HG03135 (cell line): Measurements from ENCODE around the gene FGGY.
"Not testable (repeated sequence)": the region's sequence is repeated elsewhere in the genome, so short reads cannot be mapped to it uniquely, and the experiment has no call there.

Source experiments
- ATAC-seq: cut with Tn5 transposase; IDR thresholded peaks from one replicate; pipeline ENCODE4 v1.9.1; 2021; ENCODE audit warnings: mild to moderate bottlenecking, moderate library complexity; ENCODE audit not compliant: unreplicated experiment

FGGY gene

GRCh38 chr1:59477867-59478266 is 181.0 kb downstream of the FGGY start:
- ATAC-seq: no peak

GRCh38 chr1:59478822-59479221 is 181.9 kb downstream of the FGGY start:
- no peak for ATAC-seq

- no peak for ATAC-seq
These were observed 183.4 kb downstream of the FGGY start for GRCh38 chr1:59480188-59480888.

DNA sequence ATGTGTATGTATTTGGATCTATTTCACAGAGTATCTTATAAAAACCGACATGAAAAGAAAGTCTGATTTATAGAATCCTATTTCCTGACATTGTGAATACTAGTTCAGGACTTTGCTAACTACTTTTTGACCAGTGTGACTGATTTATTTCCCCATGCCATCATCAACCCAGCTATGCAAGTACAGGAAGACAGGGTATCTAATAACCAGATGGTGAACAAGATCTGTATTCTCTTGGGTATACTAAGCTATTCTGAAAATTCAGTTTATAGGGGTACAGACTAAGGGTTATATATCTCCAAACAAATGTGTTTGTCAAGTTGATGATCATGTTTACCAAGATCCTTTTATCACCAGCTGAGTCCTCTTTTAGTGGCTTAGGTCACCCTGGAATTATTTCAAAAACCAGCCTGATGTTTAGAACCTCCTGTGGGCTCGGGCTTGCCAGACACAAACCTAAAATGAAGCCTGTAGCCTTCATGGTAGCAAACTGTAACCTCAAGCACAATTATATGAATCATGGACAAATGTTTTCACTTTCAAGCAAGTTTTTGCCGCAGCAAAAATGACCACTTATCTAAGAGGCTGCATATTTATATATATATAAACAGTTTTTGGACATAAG is 185.1 kb downstream of the FGGY start:
- ATAC-seq: no peak

DNA sequence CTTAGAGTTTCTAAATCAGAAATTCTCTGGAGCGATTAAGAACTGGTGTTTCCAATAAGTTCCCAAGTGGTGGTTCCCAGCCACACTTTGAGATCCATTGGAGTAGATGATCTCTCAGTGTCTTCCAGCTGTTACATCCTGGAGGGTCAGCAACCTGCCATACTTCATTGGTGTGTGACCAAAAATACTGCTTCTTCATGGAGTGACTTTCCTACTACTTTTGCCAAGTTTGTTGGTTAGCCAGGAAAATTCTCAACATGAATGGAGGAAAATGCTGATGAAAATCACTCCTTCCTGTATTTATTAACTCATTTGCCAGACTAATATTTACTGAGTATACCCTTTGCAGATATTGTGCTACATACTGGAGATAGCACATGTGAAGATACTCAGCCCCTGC is 186.1 kb downstream of the FGGY start:
- ATAC-seq: no peak

GRCh38 chr1:59484096-59484495 is 187.2 kb downstream of the FGGY start:
- no peak for ATAC-seq

DNA sequence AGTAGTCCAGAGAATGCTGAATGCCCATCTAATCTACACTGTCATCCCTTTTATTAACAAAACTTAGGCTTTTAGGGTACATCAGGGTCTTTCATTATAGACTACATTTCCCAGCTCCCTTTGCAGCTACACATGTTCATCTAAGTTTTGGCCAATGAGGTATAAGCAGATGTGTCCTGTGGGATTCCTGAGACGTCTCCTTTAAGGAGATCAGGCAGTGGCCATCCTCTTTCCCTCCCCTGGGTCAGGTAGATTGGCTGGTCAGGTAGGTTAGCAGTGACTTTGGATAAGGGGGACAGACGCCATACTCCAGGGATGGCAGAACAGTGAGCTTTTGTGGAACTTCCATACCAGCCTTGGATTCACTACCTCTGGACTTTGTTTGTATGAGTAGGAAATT is 188.3 kb downstream of the FGGY start:
- no peak for ATAC-seq

DNA sequence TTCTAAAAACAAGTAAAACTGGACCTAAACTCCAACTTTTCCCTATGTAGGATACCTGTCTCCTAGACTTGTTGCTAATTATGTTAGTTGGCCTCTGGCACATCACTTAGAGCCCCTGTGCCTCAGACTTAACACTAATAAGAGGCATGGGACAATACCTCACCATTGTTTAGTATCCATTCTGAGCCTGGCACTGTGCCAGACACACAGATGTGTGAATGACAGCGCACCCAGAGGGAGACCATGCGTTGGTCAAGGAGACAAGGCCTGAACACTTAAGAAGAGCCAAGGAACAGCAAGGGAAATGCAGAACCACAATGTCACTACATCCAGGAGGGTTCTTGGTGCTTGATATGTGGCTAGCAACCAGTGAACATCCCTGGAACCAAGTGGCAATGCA is 189.1 kb downstream of the FGGY start:
- ATAC-seq: no peak

- no peak for ATAC-seq
These were observed 189.7 kb downstream of the FGGY start for GRCh38 chr1:59486615-59487014.

DNA sequence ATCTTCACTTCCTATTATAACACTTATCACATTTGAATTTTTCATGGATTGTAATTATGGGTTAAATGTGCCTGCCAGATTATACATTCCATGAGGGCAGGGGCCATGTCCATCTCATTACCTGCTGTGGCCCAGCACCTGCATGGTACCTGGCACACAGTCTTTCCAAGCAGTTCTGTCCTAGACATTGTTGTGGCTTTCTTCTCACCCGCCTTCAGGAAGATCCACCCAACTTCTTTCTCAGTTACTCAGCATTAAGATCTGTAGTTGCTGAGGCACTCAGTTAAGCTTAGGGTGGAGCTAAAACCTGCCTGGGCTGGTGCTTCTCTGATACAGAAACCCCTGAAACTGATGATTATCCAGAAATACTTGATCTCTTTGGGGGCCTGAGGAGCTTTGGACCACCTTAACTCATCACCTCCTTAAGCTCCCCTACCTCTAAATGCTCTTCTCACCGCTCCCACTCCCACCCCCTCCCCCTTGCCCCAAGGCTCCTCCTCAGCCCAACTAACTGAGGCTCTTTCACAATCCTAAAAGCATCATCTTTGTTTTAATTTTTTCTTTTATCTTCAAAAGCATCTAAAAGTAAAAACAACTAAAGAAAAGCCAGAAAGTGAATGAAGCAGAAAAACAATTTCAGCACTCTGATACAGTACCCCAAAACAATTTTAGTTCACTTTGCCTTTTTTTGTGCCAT is 190.6 kb downstream of the FGGY start:
- no peak for ATAC-seq

DNA sequence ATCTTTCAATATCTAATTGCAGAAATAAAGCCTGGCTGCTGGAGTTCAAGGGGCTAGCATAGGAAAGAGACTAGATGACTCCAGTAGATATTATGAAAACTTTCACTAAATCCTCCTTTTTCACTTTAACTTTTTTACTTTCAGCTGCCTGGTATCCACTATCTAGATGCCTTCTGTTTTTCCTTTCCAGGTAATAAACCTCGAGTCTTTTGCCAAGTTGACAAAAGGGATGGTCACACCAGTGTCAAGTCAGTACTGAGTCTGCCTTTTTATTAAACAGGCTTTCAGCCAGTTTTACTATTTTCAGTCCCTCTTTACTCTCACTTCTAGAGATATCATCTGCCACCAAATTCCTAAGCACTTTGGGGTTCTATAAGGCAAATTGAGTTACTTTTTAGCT is 195.6 kb downstream of the FGGY start:
- ATAC-seq: no peak

DNA sequence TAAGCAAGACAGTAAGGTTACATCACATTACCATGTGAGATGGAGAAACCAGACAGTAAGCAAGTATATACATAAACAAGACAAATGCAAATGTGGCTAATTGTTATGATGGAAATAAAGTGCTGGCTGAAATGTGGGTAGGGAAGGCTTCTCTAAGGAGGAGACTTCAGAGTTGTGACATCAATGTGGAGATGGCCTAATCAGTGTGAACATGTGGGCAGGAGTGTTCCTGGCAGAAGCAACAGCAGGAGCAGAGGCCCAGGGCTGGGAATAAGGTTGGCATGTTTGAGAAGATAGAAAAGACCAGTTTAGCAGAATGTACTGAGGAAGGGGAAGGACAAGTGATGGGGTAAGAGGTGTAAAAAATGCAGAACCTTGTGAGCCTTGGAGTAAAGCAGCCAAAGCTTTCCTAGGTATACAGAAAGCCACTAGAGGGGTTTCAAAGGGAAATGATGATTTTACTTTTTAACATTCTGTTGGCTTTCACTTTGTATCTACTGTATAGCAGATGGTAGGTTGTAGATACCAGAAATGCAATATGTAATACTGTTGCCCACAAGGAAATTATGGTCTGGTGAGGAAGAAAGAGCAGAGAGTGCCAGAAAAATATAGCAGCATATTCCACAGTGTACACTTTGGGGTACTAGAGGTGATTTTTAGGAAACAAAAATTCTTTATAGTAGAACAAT is 197.4 kb downstream of the FGGY start:
- ATAC-seq: no peak

- not testable (repeated sequence) for ATAC-seq
These were observed 199.3 kb downstream of the FGGY start for GRCh38 chr1:59496156-59496555.

DNA sequence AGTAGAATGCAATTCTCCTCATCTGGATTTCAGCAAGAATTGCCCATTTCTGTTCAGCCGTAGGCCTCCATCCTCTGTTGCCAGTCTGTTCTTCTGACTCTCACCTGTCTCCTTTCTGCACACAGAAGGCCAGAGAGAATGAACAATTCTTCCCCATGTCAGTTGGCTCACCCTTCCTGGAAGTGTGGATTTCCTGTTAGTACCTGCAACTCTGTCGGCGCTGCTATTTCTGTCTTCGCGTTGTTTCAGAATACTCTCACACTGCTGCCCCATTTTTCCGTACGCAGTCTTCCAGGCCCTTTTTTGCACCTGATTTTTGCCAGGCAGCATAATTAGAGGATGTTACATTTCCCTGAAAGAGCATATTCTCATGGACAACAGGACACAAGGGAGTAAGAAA is 200.7 kb downstream of the FGGY start:
- no peak for ATAC-seq

DNA sequence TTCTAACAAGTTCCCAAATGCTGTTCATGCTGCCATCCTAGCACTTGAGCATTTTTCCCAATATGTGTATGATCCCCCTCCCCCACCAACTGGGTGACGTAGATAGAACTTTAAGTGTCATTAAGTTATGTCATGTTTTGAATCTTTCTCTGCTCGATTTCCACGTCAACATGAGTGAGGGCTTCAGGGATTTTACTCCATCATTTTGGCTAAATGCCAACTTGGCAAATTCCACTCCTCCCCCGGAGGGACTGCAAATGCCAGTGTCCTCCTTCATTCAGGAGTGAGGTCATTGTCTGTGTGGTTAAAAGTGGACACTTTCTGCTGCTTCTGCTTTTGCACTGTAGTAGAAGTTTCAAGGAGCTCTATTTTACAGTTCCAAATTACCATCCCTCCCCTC is 201.7 kb downstream of the FGGY start:
- ATAC-seq: no peak

- ATAC-seq: no peak
These were observed 202.5 kb downstream of the FGGY start for GRCh38 chr1:59499273-59499942.

DNA sequence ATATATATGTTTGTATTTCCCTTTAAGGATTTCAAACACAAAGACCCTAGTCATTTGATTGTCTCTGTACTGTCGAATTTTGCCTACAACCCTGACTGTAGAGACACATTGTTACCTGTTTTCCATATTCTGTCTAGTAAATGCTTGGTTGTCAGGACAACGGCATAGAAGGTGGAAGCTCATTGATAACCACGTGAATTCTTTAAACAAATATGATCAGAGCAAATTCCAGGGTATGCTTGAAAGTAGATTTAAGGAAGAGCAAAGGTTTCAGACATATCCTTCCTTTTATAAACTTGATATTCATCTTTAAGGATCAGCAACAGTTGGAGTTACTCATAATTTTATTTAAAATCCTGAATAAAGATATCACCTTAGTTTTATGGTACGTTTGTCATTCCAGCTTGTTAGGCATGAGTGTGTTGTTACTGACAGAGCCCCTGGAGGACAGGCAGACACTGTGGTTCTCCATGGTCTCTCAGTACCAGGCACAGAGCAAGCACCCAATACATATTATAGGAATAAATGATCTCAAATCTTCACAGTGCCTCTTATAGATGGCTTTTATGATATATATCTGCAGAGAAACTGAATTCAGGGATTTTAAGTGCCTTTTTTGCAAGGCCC is 203.2 kb downstream of the FGGY start:
- no peak for ATAC-seq

GRCh38 chr1:59500950-59501742 is 204.3 kb downstream of the FGGY start:
- no peak for ATAC-seq

GRCh38 chr1:59502009-59502691 is 205.3 kb downstream of the FGGY start:
- no peak for ATAC-seq
